BLaER1 treated with 17β-estradiol and CSF1 and Interleukin-3, amounts not matched to agents 10 nM and 100 nM (cell line): ENCODE results near the gene ARMC2.
A peak's percentile ranks its signal among the peaks of the same experiment; 100 is the strongest.

ENCODE experiments used
- H3K27ac ChIP-seq, 11 experiments: shearing (Covaris generic); formaldehyde crosslinking; 2 replicates each; pipeline ENCODE4 v1.8.1; 2022
- H3K27me3 ChIP-seq, 11 experiments: shearing (Covaris generic); formaldehyde crosslinking; 2 replicates each; pipeline ENCODE4 v1.8.1; 2022
- H3K36me3 ChIP-seq, 11 experiments: shearing (Covaris generic); formaldehyde crosslinking; 2 replicates each; pipeline ENCODE4 v1.8.1; 2022
- H3K4me1 ChIP-seq, 10 experiments: shearing (Covaris generic); formaldehyde crosslinking; 2 replicates each; pipeline ENCODE4 v1.8.1; 2022
- H3K4me2 ChIP-seq, 11 experiments: shearing (Covaris generic); formaldehyde crosslinking; 2 replicates each; pipeline ENCODE4 v1.8.1; 2022
- H3K4me3 ChIP-seq, 10 experiments: shearing (Covaris generic); formaldehyde crosslinking; 2 replicates each; pipeline ENCODE4 v1.8.1; 2022
- H3K9ac ChIP-seq, 11 experiments: shearing (Covaris generic); formaldehyde crosslinking; 2 replicates each; pipeline ENCODE4 v1.8.1; 2022
- H3K9me3 ChIP-seq, 11 experiments: shearing (Covaris generic); formaldehyde crosslinking; replicated peaks in 1 of 11; 2 replicates each; pipeline ENCODE4 v1.8.1; 2022
- H4K20me1 ChIP-seq, 11 experiments: shearing (Covaris generic); formaldehyde crosslinking; 2 replicates each; pipeline ENCODE4 v1.8.1; 2022
- Cebpa-rat ChIP-seq, 11 experiments: shearing (Covaris generic); IDR thresholded peaks; 2 replicates each; pipeline ENCODE4 v1.8.1; 2022

The ARMC2 gene, protein sequence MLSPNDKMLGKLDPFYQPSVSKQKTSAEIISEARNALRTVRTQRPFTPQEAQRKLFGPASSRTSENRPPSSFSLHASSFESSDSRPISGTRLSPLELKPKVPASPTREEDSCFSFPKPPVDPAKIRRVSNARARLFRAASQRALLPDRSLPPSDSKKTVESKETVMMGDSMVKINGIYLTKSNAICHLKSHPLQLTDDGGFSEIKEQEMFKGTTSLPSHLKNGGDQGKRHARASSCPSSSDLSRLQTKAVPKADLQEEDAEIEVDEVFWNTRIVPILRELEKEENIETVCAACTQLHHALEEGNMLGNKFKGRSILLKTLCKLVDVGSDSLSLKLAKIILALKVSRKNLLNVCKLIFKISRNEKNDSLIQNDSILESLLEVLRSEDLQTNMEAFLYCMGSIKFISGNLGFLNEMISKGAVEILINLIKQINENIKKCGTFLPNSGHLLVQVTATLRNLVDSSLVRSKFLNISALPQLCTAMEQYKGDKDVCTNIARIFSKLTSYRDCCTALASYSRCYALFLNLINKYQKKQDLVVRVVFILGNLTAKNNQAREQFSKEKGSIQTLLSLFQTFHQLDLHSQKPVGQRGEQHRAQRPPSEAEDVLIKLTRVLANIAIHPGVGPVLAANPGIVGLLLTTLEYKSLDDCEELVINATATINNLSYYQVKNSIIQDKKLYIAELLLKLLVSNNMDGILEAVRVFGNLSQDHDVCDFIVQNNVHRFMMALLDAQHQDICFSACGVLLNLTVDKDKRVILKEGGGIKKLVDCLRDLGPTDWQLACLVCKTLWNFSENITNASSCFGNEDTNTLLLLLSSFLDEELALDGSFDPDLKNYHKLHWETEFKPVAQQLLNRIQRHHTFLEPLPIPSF

DNA sequence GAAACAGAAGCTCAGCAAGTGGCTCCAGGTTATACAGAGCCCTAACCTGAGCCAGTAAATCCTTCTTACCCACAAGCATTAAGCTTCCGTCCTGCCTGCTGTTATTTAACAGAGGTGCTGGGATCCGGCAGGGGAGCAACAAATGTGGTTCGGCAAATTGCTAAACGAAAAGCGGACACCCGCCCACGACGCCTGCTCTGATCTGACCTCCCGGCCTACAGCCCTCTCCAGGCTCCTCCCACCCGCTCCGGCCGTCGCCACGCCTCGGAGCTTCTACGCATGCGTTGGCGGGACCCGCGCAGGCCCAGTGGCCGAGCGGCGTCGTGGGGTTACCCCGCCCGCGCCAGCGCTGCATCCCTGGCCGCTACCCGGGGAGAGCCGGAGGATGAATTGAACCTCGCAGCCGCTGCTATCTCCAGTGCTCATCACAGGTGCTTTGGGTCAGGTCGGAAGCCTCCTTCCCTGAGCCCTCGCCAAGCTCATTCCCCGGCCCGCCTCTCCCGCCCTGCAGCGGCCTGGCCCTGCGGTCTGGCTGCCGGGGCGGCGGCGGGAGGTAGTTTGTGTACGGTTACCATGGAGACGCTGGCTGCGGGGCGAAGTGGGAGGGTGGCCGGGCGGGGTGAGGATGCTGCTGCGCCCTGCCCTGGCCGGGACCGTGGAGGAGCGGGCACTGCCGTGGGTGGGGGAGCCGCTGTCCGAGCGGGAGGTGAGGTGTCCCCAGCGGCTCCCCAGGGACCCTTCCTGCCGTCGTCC, at the start of gene ARMC2:
Gene ARMC2, plus strand, starts transcription at position 307 of the 753 bp plus-strand sequence. CDS start 5,846 bp downstream, outside the sequence.
- peak within 1 kb of the TSS; percentile 65 to 85 (median 78) for H3K4me3 ChIP-seq
- peak within 1 kb of the TSS; percentile 59 to 86 (median 78) for H3K9ac ChIP-seq
- no peaks in the 10 kb centered on the region for H4K20me1 ChIP-seq

DNA sequence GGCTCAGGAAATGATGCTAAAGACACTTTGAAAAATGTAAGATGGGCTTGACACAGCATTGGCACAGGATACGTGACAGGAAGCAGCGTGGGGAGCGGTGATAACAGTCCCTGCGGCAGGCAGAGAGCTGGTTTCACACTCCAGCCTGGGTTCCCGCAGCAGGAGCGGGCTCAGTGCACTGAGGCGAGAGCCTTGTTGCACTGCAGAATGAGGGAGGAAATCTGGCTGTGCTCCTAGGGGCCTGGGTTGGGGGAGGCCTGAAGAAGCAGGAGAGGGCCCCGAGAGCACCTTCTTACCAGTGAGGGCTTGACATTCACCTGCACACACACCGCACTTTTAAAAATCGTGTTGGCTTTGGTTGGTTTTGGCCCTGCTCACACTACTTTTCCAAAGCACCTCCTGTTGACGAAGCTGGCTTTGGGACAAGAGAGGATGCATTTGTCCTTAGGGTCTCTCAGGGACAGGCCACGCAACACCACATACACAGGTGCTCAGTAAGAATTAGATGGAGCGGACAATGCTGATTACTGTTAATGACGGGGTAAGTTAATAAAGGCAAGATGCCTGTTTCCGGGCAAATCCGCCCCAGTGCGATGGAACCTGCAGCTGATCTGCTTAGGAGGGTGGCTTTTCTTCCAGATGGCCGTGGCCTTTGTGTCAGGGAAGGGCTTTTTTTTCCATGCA, 49.4 kb upstream of the ARMC2 start:
- peak overlapping the region; percentile 43 to 91 (median 77) for H3K4me2 ChIP-seq
- TF ChIP-seq Cebpa-rat (IDR thresholded peaks at IDR 0.05): no peak
- H3K27me3 ChIP-seq: no peaks in the 10 kb centered on the region
- H4K20me1 ChIP-seq: no peaks in the 10 kb centered on the region
- H3K9me3 ChIP-seq: no peaks in the 10 kb centered on the region
- H3K4me1 ChIP-seq: peaks cover 17 to 57% (median 24%) of the 10 kb centered on the region in 10 experiments
- H3K9ac ChIP-seq: peak overlapping the region in 3 of 11 experiments; percentile 7 to 23 (median 8); a peak in 4 of 22 replicates
- H3K36me3 ChIP-seq: no peaks in the 10 kb centered on the region
- no peak overlapping the region for H3K4me3 ChIP-seq
- H3K27ac ChIP-seq: no peak overlapping the region; a peak in 1 of 22 replicates

More for the DNA sequence above, at the start of gene ARMC2:
- Histone ChIP-seq H3K27me3 (no peaks in the 10 kb centered on the region), H3K36me3 (no peaks in the 10 kb centered on the region), H3K27ac (peak within 1 kb of the TSS; percentile 30 to 87 (median 54); a peak in 21 of 22 replicates), H3K9me3 (no peaks in the 10 kb centered on the region), H3K4me1 (peaks cover 13 to 86% (median 31%) of the 10 kb centered on the region in 10 experiments), H3K4me2 (peak within 1 kb of the TSS; percentile 79 to 99 (median 93))
- no peak for TF ChIP-seq Cebpa-rat (IDR thresholded peaks at IDR 0.05)

DNA sequence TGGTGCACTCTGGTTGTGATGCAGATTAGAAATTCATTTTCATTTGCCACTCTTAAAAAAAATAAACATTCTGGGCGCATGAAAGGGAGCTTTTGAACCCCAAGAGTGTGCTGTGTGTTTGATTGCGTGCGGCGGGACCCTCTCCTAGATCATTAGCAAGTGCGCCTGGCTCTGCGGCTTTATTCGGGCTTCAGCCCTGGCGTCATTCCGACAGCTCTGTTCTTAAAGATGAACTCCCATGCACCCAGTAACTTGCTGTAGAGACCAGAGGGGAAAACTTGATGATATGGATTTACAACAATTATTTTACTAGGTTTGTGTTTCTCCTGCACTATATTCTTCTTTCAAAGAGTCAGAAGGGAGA, 48.9 kb upstream of the ARMC2 start:
- H3K4me2 ChIP-seq: peak overlapping the region; percentile 43 to 91 (median 77)
- H3K36me3 ChIP-seq: no peaks in the 10 kb centered on the region
- peaks cover 17 to 58% (median 24%) of the 10 kb centered on the region in 10 experiments for H3K4me1 ChIP-seq
- no peak overlapping the region for H3K4me3 ChIP-seq
- H4K20me1 ChIP-seq: no peaks in the 10 kb centered on the region
- no peak overlapping the region for H3K27ac ChIP-seq
- H3K9me3 ChIP-seq: no peaks in the 10 kb centered on the region
- H3K9ac ChIP-seq: no peak overlapping the region
- TF ChIP-seq Cebpa-rat (IDR thresholded peaks at IDR 0.05): no peak
- H3K27me3 ChIP-seq: no peaks in the 10 kb centered on the region

DNA sequence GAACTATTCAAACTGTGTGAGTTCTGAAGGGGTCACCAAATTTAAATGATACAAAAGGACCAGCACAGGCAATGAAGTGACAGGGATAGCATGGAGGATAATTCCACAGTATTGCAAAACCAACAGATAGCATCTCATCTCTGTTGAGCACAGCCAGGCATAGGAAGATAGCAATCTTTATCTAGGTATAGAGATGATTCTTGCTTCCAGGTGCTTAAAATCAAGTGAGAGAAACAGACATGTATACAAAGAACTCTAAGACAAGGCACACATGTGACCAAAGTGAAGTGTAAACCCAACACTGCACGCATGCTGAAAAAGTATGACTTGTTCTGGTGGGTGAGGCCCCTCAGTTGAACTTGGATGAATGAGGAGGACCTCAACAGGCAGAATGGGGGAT, 48.4 kb upstream of the ARMC2 start:
- Histone ChIP-seq H4K20me1 (no peaks in the 10 kb centered on the region), H3K9me3 (no peaks in the 10 kb centered on the region), H3K4me2 (peak overlapping the region in 2 of 11 experiments; percentile 73 to 91; a peak in 4 of 22 replicates), H3K27me3 (no peaks in the 10 kb centered on the region), H3K9ac (no peak overlapping the region), H3K36me3 (no peaks in the 10 kb centered on the region), H3K4me1 (peaks cover 17 to 62% (median 24%) of the 10 kb centered on the region in 10 experiments), H3K27ac (no peak overlapping the region), H3K4me3 (no peak overlapping the region)
- no peak for TF ChIP-seq Cebpa-rat (IDR thresholded peaks at IDR 0.05)

DNA sequence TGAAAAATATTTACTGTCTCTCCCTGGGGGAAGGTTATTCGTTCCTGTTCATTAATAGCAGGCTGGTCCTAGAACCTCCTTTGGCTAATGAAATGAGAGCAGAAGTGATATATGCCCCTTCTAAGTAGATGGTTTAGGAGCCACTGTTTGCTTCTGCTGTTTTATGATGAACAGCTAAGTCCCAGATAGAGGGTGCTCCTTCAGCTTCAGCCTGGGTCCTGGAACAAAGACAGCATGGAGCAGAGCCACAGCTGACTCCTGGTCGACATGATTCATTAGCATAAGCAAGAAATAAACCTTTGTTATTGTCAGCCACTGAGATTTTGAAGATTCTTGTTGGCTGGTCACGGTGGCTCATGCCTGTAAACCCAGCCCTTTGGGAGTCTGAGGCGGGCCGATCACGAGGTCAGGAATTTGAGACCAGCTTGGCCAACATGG, 47.8 kb upstream of the ARMC2 start:
- Histone ChIP-seq H4K20me1 (no peaks in the 10 kb centered on the region), H3K27ac (no peak overlapping the region), H3K4me2 (peak overlapping the region in 2 of 11 experiments; percentile 73 to 91; a peak in 4 of 22 replicates), H3K4me3 (no peak overlapping the region), H3K36me3 (no peaks in the 10 kb centered on the region), H3K27me3 (no peaks in the 10 kb centered on the region), H3K9me3 (no peaks in the 10 kb centered on the region), H3K4me1 (peaks cover 17 to 69% (median 25%) of the 10 kb centered on the region in 10 experiments), H3K9ac (no peak overlapping the region)
- TF ChIP-seq Cebpa-rat (IDR thresholded peaks at IDR 0.05): no peak

DNA sequence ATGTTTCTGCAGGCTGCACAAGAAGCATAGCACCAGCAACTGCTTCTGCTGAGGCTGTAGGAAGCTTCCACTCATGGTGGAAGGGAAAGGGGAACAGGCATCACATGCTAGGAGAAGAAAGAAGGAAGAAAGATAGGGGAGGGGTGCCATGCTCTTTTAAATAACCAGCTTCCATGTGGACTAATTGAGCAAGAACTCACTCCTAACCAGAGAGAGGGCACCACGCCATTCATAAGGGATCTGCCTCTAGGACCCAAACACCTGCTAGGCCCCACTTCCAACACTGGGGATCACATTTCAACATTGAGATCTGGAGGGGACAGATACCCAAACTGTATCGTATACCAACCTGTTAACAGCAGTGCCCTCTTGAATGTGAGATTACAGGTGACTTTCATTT, 46.9 kb upstream of the ARMC2 start:
- H4K20me1 ChIP-seq: no peaks in the 10 kb centered on the region
- H3K9me3 ChIP-seq: no peaks in the 10 kb centered on the region
- peaks cover 17 to 74% (median 26%) of the 10 kb centered on the region in 10 experiments for H3K4me1 ChIP-seq
- no peak overlapping the region for H3K9ac ChIP-seq
- no peaks in the 10 kb centered on the region for H3K27me3 ChIP-seq
- no peaks in the 10 kb centered on the region for H3K36me3 ChIP-seq
- TF ChIP-seq Cebpa-rat (IDR thresholded peaks at IDR 0.05): no peak
- H3K27ac ChIP-seq: no peak overlapping the region
- no peak overlapping the region for H3K4me3 ChIP-seq
- H3K4me2 ChIP-seq: peak overlapping the region in 3 of 11 experiments; percentile 6 to 91 (median 73); a peak in 5 of 22 replicates

DNA sequence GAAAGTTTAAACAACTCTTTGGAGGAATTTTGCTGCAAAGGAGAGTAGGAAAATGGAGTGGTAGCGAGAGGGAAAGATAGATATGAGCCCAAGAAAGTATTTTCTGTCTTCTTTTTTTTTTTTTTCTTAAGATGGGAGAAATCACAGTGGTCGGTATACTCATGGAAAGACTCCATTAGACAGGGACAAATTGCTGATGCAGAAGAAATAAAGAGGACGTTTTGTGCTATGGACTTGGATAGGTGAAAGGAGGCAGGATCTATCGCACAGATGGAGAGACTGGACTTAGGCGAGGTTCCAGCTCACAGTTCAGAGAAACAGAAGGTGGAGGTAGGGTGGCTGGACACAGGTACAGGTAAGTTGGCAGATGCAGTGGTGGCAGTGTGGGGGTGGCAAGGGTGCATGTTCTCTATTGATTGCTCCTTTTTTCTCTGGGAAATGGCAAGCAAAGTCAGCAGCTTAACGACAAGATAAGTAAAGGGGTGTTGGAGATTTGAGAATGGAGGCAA, 44.2 kb upstream of the ARMC2 start:
- H3K4me3 ChIP-seq: no peak overlapping the region

DNA sequence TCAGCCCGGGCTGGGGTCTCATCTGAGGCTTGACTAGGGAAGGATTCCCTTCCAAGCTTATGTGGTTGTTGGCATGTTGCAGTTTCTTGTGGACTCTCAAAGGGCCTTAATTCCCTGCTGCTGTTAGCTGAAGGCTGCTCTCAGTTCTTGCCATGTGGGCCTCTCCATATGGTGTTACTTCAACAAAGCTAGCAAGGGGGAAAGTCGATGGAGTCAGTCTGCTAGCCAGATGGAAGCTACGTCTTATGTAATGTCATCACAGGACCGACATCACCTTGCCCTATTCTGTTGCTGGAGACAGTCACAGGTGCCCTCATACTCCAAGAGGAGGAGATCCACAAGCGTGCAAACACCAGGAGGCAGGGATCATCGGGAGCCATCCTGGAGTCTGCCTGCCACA, 43.3 kb upstream of the ARMC2 start:
- H3K4me1 ChIP-seq: peaks cover 0 to 49% (median 6%) of the 10 kb centered on the region in 10 experiments; a peak in 11 of 20 replicates
- no peak for TF ChIP-seq Cebpa-rat (IDR thresholded peaks at IDR 0.05)
- H4K20me1 ChIP-seq: no peaks in the 10 kb centered on the region
- peak overlapping the region in 4 of 11 experiments; percentile 29 to 79 (median 70); a peak in 7 of 22 replicates for H3K4me2 ChIP-seq
- H3K4me3 ChIP-seq: no peak overlapping the region
- H3K27me3 ChIP-seq: no peaks in the 10 kb centered on the region
- no peaks in the 10 kb centered on the region for H3K36me3 ChIP-seq
- no peaks in the 10 kb centered on the region for H3K9me3 ChIP-seq
- no peak overlapping the region; a peak in 1 of 22 replicates for H3K9ac ChIP-seq
- peak overlapping the region in 3 of 11 experiments; percentile 59 to 70 (median 59); a peak in 2 of 22 replicates for H3K27ac ChIP-seq

More for the DNA sequence above, 44.2 kb upstream of the ARMC2 start:
- Histone ChIP-seq H3K4me1 (peaks cover 2 to 58% (median 11%) of the 10 kb centered on the region in 10 experiments), H3K9me3 (no peaks in the 10 kb centered on the region), H3K9ac (no peak overlapping the region), H3K36me3 (no peaks in the 10 kb centered on the region), H3K27ac (no peak overlapping the region), H3K4me2 (no peak overlapping the region; a peak in 1 of 22 replicates), H3K27me3 (no peaks in the 10 kb centered on the region), H4K20me1 (no peaks in the 10 kb centered on the region)
- TF ChIP-seq Cebpa-rat (IDR thresholded peaks at IDR 0.05): no peak
